Fibroblast of lung (primary cell): ENCODE results near the gene JAZF1.

Experiments
- CTCF ChIP-seq, 2 donors: IDR thresholded peaks in 1 of 2; conservative IDR thresholded peaks in 1 of 2; 1 replicate in 1 of 2; 2 replicates in 1 of 2; pipeline ENCODE4 v1.5.1; 2011 to 2012; ENCODE audit warnings: low read length in 2 of 2, control low read depth in 1 of 2, inconsistent platforms in 1 of 2, low read depth in 1 of 2, mild to moderate bottlenecking in 1 of 2
- EZH2 ChIP-seq: IDR thresholded peaks from 2 replicates; pipeline ENCODE4 v1.5.1; 2012; ENCODE audit warnings: low read length, control low read depth, mild to moderate bottlenecking; ENCODE audit errors: missing control alignments

- TF ChIP-seq EZH2 (no peak), CTCF (conservative IDR thresholded peaks at IDR 0.05 in 1 of 2, IDR thresholded peaks at IDR 0.05 in 1 of 2; ENCODE audit: low read depth in 1 of 2, low read length in 2 of 2) (no peak)
Observed at GRCh38 chr7:27802999-27803398, 377.6 kb downstream of the JAZF1 start.
